Tibial nerve (tissue), 4 donors: ENCODE results near the gene EXOC4.

Experiments
- CTCF ChIP-seq, 5 experiments: fragments of 200-600 bp in 3 of 5; fragments of 450-650 bp in 2 of 5; sonication (generic) in 3 of 5; IDR thresholded peaks; one replicate each; pipeline ENCODE4 v1.5.1; 2016 to 2019; ENCODE audit warnings: antibody characterized with exemption in 5 of 5, mild to moderate bottlenecking in 3 of 5, moderate library complexity in 2 of 5
- EP300 ChIP-seq, 2 donors: sonication (generic); formaldehyde crosslinking; IDR thresholded peaks; one replicate each; pipeline ENCODE4 v1.6.1; 2017; ENCODE audit warnings: antibody characterized with exemption in 2 of 2, mild to moderate bottlenecking in 1 of 2

GRCh38 chr7:133313575-133313974 is 60.7 kb downstream of the EXOC4 start:
- TF ChIP-seq CTCF (IDR thresholded peaks at IDR 0.05) (no peak), EP300 (IDR thresholded peaks at IDR 0.05) (no peak)
